GM06990 (cell line): Measurements from ENCODE around the gene MN1.

Experiments used
- DNase-seq: peaks from one replicate; pipeline ENCODE4 v3.0.0-alpha.2; 2011; ENCODE audit not compliant: insufficient read length; ENCODE audit errors: extremely low read depth
- H3K27me3 ChIP-seq: replicated peaks from 2 replicates; pipeline ENCODE4 v1.6.0; 2011; ENCODE audit warnings: low read length; ENCODE audit not compliant: control insufficient read depth, insufficient read depth
- H3K36me3 ChIP-seq: 2 replicates; pipeline ENCODE4 v1.5.1; 2011; ENCODE audit warnings: low read length; ENCODE audit not compliant: control insufficient read depth, insufficient read depth
- H3K4me3 ChIP-seq: replicated peaks from 2 replicates; pipeline ENCODE4 v1.5.1; 2011; ENCODE audit warnings: low read depth, mild to moderate bottlenecking, control low read depth, low read length
- CTCF ChIP-seq: IDR thresholded peaks from 2 replicates; pipeline ENCODE4 v1.5.1; 2011; ENCODE audit warnings: low read length, control low read depth, mild to moderate bottlenecking, inconsistent platforms; ENCODE audit not compliant: insufficient read depth, poor library complexity, severe bottlenecking

Gene MN1

GRCh38 chr22:27783436-27784119 is 18.0 kb downstream of the MN1 start:
- Histone ChIP-seq H3K36me3 (no peaks in the 10 kb centered on the region), H3K27me3 (no peaks in the 10 kb centered on the region), H3K4me3 (no peak overlapping the region)
- no peak for TF ChIP-seq CTCF
- DNase-seq, result no peak

GRCh38 chr22:27782088-27782487 is 19.5 kb downstream of the MN1 start:
- TF ChIP-seq CTCF, result no peak
- no peak for DNase-seq
- Histone ChIP-seq H3K4me3 (no peak overlapping the region), H3K27me3 (no peaks in the 10 kb centered on the region), H3K36me3 (no peaks in the 10 kb centered on the region)

- TF ChIP-seq CTCF, result no peak
- Histone ChIP-seq H3K36me3 (no peaks in the 10 kb centered on the region), H3K27me3 (no peaks in the 10 kb centered on the region), H3K4me3 (no peak overlapping the region)
- DNase-seq, result no peak
Observed at GRCh38 chr22:27780161-27780575, 21.4 kb downstream of the MN1 start.

GRCh38 chr22:27779643-27780042 is 21.9 kb downstream of the MN1 start:
- no peaks in the 10 kb centered on the region for H3K27me3 ChIP-seq
- H3K4me3 ChIP-seq, result no peak overlapping the region
- no peak for TF ChIP-seq CTCF
- no peak for DNase-seq
- H3K36me3 ChIP-seq, result no peaks in the 10 kb centered on the region

- Histone ChIP-seq H3K27me3 (no peaks in the 10 kb centered on the region), H3K4me3 (no peak overlapping the region), H3K36me3 (no peaks in the 10 kb centered on the region)
- TF ChIP-seq CTCF, result no peak
- no peak for DNase-seq
Observed at GRCh38 chr22:27778294-27779090, 23.1 kb downstream of the MN1 start.
